ENCODE measurements around the gene UBE2G2. TPM values are rescaled to one million over a fixed set of nuclear protein-coding genes. Genes with fewer than 3 reads are reported as not detected.

Gene UBE2G2
- total and polyA plus RNA-seq, 2 experiments from 2014 or later: 39.1 to 64.4 TPM

GRCh38 chr21:44766014-44766817 lies 35.4 kb downstream of the UBE2G2 start:
- Histone ChIP-seq H3K9me2 (ENCODE audit: insufficient read depth) (no peaks in the 10 kb centered on the region), H4K20me1 (ENCODE audit: insufficient read depth) (no peaks in the 10 kb centered on the region), H3K9ac (no peak overlapping the region), H3K4me1 (ENCODE audit: insufficient read depth) (no peaks in the 10 kb centered on the region), H3K79me2 (ENCODE audit: insufficient read depth) (no peaks in the 10 kb centered on the region), H3K4me3 (no peak overlapping the region), H3K27me3 (replicated peaks; ENCODE audit: insufficient read depth) (no peaks in the 10 kb centered on the region), H2AFZ (no peak overlapping the region), H3K9me3 (ENCODE audit: low read depth) (no peaks in the 10 kb centered on the region), H3K4me2 (ENCODE audit: unreplicated experiment) (no peak overlapping the region), H3K36me3 (ENCODE audit: low read depth) (peaks cover 13% of the 10 kb centered on the region; the same call in 1 of the 2 replicates), H3K27ac (no peak overlapping the region), H3F3A (ENCODE audit: insufficient read depth) (no peaks in the 10 kb centered on the region)
- in situ Hi-C loops (cut with MboI): no loop called here
- WGBS, 2 experiments (ENCODE audit: low coverage in 1 of 2, low lambda C conversion rate in 2 of 2, missing lambda C conversion rate in 2 of 2): 79 to 82% methylated on average over 24 of the region's 24 CpGs
- no peak for TF ChIP-seq EZH2phosphoT487 (IDR thresholded peaks at IDR 0.05; ENCODE audit: insufficient read depth, low read depth)
- DNase-seq: no peak

DNA sequence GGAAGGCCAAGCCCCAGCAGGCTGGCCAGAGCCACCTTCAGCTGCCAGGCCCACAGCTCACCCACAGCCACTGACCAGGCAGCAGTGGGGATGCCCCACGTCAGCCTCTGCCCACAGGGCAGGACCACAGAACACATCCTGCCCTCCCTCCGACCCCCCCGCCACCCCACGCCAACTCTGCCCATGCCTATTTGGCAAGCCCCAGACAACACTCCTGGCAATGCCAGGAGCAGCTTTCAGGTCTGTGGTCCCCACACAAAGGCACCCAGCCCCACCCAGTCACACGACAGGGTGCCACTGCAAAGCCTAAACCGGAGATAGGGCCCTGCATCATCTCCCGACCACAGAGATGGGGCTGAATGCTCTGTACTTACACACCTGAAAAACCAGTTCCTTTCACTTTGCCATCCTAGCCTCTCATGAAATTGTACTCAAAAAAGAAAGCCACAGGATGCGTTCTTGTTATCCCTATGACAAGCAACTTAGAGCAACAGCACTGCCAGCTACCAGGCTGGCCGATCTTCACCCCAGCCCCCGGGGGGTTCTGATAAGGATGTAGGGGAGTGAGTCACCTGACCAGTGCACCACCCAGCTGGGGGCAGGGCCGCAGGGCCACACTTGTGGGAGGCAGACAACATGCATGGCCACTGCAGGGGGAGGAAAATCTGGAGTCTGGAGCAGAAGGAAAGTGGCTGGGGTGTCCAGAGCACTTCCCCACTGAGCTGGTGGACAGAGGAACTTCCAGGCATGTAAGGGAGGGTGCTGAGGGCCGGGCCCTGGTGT lies 36.2 kb downstream of the UBE2G2 start:
- H3K9me2 ChIP-seq (ENCODE audit: insufficient read depth): no peaks in the 10 kb centered on the region
- peaks cover 10% of the 10 kb centered on the region; the same call in 1 of the 2 replicates for H3K36me3 ChIP-seq (ENCODE audit: low read depth)
- H3F3A ChIP-seq (ENCODE audit: insufficient read depth): no peaks in the 10 kb centered on the region
- H3K4me2 ChIP-seq (ENCODE audit: unreplicated experiment): no peak overlapping the region
- H3K4me1 ChIP-seq (ENCODE audit: insufficient read depth): no peaks in the 10 kb centered on the region
- no peak overlapping the region for H3K27ac ChIP-seq
- in situ Hi-C loops (cut with MboI): no loop called here
- no peak overlapping the region for H3K4me3 ChIP-seq
- DNase-seq: peak; percentile 33
- no peak overlapping the region for H2AFZ ChIP-seq
- TF ChIP-seq EZH2 (IDR thresholded peaks at IDR 0.05; ENCODE audit: insufficient read depth, poor library complexity, severe bottlenecking): no peak
- TF ChIP-seq EZH2phosphoT487 (IDR thresholded peaks at IDR 0.05; ENCODE audit: insufficient read depth, low read depth): no peak
- no peaks in the 10 kb centered on the region for H3K27me3 ChIP-seq (replicated peaks; ENCODE audit: insufficient read depth)
- H3K79me2 ChIP-seq (ENCODE audit: insufficient read depth): no peaks in the 10 kb centered on the region
- H3K9ac ChIP-seq: no peak overlapping the region
- no peaks in the 10 kb centered on the region for H4K20me1 ChIP-seq (ENCODE audit: insufficient read depth)
- H3K9me3 ChIP-seq (ENCODE audit: low read depth): no peaks in the 10 kb centered on the region
- 41 to 43% methylated on average over 12 of the region's 12 CpGs for WGBS, 2 experiments (ENCODE audit: low coverage in 1 of 2, low lambda C conversion rate in 2 of 2, missing lambda C conversion rate in 2 of 2)

GRCh38 chr21:44764319-44765230 lies 37.0 kb downstream of the UBE2G2 start:
- Histone ChIP-seq H3K36me3 (ENCODE audit: low read depth) (peaks cover 1% of the 10 kb centered on the region; the same call in 1 of the 2 replicates), H3K4me3 (no peak overlapping the region), H3K9ac (no peak overlapping the region), H3F3A (ENCODE audit: insufficient read depth) (no peaks in the 10 kb centered on the region), H4K20me1 (ENCODE audit: insufficient read depth) (no peaks in the 10 kb centered on the region), H3K4me1 (ENCODE audit: insufficient read depth) (no peaks in the 10 kb centered on the region), H3K79me2 (ENCODE audit: insufficient read depth) (no peaks in the 10 kb centered on the region), H3K27ac (no peak overlapping the region), H3K27me3 (replicated peaks; ENCODE audit: insufficient read depth) (no peaks in the 10 kb centered on the region), H2AFZ (no peak overlapping the region), H3K4me2 (ENCODE audit: unreplicated experiment) (no peak overlapping the region), H3K9me3 (ENCODE audit: low read depth) (no peaks in the 10 kb centered on the region), H3K9me2 (ENCODE audit: insufficient read depth) (no peaks in the 10 kb centered on the region)
- in situ Hi-C loops (cut with MboI): no loop called here
- WGBS, 2 experiments (ENCODE audit: low coverage in 1 of 2, low lambda C conversion rate in 2 of 2, missing lambda C conversion rate in 2 of 2): 55 to 58% methylated on average over 21 to 23 of the region's 26 CpGs
- peak; percentile 22 for DNase-seq
- no peak for TF ChIP-seq EZH2phosphoT487 (IDR thresholded peaks at IDR 0.05; ENCODE audit: insufficient read depth, low read depth)
